VCaP (cell line): ENCODE data around the gene BTAF1.
A peak's percentile ranks its signal among the peaks of the same experiment; 100 is the strongest.

Source experiments
- H3K27ac ChIP-seq: fragments of 450-650 bp; 2 replicates; pipeline ENCODE4 v1.5.1; 2017
- TF ChIP-seq, protein P1 (sequence below): fragments of 450-650 bp; conservative IDR thresholded peaks from 2 replicates; pipeline ENCODE4 v1.5.1; 2017; ENCODE audit warnings: mild to moderate bottlenecking, moderate library complexity

BTAF1 gene

DNA sequence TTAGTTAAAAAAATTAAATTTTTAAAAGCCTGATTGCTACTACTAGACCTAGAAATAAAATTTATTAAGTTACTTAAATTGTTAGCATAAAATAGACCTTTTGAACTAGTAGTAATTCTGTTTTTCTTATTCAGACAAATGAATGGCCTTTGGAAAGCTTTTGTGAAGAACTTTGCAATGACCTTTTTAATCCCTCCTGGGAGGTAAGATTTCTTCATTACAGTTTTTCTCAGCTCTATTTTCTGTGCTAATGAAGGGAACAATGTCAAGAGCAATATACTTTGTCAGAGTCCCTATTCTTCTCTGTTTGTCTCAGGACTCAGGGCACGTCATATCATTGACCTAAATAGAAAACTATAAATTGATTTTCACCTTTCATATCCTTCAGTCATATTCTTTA lies 33.5 kb downstream of the BTAF1 start:
- no peak overlapping the region for H3K27ac ChIP-seq
- TF ChIP-seq, protein P1, sequence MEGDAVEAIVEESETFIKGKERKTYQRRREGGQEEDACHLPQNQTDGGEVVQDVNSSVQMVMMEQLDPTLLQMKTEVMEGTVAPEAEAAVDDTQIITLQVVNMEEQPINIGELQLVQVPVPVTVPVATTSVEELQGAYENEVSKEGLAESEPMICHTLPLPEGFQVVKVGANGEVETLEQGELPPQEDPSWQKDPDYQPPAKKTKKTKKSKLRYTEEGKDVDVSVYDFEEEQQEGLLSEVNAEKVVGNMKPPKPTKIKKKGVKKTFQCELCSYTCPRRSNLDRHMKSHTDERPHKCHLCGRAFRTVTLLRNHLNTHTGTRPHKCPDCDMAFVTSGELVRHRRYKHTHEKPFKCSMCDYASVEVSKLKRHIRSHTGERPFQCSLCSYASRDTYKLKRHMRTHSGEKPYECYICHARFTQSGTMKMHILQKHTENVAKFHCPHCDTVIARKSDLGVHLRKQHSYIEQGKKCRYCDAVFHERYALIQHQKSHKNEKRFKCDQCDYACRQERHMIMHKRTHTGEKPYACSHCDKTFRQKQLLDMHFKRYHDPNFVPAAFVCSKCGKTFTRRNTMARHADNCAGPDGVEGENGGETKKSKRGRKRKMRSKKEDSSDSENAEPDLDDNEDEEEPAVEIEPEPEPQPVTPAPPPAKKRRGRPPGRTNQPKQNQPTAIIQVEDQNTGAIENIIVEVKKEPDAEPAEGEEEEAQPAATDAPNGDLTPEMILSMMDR = no peak

DNA sequence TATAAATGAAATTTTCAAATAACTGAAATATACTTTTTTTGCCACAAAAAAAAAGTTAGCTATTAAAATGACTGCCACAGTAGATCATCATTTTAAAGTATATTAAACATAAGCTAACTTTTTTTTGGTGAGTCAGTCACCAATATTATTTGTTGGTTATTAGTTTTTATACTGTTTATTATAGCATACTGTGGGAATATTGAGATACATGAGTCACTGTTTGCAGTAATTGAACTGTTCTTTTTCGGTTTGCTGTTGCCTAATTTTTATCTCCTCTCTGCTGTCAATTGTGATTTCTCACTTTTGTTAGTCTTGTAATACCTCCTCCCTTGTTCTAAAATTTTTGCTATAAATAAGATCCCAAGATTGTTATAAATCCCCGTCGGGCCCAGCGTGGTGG lies 45.7 kb downstream of the BTAF1 start:
- TF ChIP-seq, protein P1 = no peak

DNA sequence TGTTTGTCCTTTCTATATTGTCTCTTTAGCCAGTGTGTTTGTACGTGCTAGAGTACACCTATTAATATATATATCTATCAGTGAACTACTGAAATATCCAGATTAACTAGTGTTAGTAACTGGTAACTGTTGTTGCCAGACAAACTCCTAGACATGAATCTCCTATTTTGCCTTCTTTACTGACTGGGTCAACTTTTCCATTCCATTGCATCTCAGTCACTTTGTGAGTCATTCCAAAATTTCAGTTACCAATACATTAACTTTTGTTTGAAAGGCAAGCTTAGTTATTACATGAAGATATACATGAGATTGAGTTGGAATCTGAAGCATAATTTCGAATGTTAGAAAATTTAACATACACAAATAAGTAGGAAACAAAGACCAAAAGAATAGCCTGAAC lies 51.4 kb downstream of the BTAF1 start:
- TF ChIP-seq, protein P1 = no peak

More for the DNA sequence above, 45.7 kb downstream of the BTAF1 start:
- peak overlapping the region; percentile 67 for H3K27ac ChIP-seq

DNA sequence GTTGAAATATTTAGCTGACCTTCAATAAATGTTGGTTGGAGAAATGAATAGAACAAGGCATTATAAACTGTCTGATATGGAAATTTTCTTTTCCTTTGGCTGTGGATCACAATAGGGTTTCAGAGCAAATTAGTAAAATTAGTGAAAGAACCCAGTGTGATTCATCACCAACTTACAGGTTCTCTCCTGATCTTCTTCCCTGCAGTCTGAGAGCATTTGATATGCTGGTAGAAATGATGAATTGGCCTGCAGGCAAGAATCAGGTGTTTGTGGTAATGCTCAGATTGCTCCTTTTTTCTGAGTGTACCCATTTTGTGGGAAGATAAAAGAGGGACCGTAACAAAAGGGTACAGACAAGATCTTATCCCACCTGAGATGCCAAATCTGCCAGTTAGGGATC lies 51.9 kb downstream of the BTAF1 start:
- no peak overlapping the region for H3K27ac ChIP-seq

More for the DNA sequence above, 51.4 kb downstream of the BTAF1 start:
- no peak overlapping the region for H3K27ac ChIP-seq

DNA sequence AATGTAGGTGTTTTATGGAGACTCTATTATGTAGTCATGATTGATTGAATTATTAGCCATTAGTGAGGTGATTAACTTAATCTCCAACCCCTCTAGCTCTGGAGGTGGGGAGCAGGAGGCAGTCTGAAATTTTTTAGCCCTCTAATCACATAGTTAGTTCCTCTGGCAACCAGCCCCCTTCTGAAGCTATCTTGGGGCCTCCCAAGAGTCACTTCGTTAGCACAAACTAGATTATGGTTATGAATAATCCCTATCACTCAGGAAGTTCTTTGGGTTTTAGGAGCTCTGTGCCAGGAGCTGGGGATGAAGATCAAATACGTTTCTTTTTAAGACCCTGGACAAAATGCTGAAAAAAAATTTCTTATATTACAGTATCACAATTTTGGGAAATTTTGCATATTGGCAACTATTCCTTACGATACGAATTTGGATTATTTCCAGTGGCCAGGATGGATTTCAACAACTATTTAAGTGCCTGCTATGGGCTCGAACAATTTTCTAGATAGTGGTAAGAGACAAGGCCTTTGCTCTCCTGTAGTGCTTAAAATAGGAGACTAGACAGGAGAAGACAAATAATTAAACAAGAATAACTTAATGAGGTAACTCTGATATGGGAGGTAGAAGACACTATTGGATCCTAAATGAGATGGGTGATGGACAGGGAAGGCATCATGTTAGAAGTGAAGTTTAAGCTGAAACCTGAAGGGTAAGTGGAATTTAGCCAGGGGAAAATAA lies 52.9 kb downstream of the BTAF1 start:
- TF ChIP-seq, protein P1 = no peak
- no peak overlapping the region for H3K27ac ChIP-seq

More for the DNA sequence above, 51.9 kb downstream of the BTAF1 start:
- TF ChIP-seq, protein P1 = no peak

DNA sequence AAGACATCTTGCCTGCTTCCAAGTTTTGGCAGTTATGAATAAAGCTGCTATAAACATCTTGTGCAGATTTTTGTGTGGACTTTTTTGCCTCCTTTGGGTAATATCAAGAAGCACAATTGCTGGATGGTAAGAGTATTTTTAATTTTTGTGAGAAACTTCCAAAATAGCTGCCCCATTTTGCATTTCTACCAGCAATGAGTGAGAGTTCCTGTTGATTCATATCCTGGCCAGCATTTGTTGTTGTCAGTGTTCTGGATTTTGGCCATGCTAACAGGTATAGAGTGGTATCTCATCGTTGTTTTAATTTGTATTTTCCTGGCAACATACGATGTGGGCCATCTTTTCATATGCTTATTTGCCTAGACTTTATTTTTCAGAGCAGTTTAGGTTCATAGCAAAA lies 53.9 kb downstream of the BTAF1 start:
- H3K27ac ChIP-seq = no peak overlapping the region
- TF ChIP-seq, protein P1 = no peak

DNA sequence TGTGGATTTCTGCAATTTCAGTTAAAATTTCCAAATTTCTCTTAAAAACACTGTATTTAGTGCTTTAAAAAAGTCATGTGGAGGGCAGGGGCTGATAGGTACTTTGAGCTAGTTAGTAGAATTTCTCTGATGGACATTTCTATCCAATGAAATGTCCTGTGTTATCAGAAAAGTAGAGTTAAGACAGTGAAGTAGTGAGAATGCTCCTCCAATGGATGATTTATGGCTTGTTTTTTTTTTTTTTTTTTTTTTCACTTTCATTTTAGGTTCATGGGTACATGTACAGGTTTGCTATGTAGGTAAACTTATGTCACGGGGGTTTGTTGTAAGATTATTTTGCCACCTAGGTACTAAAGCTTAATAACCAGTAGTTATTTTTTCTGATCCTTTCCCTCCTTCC lies 55.0 kb downstream of the BTAF1 start:
- H3K27ac ChIP-seq = no peak overlapping the region
- TF ChIP-seq, protein P1 = no peak
